ENCODE results near the gene BRD9. TPM values are rescaled to one million over a fixed set of nuclear protein-coding genes. Genes with fewer than 3 reads are reported as not detected.
A peak's percentile ranks its signal among the peaks of the same experiment; 100 is the strongest.

BRD9 gene
- total and polyA plus RNA-seq, 9 of the 15 experiments (the other 6 are each of a cell fraction or from before 2014, with no cell fraction given): 2.4 to 68.7 (median 44.9) TPM

- TF ChIP-seq, protein P1, sequence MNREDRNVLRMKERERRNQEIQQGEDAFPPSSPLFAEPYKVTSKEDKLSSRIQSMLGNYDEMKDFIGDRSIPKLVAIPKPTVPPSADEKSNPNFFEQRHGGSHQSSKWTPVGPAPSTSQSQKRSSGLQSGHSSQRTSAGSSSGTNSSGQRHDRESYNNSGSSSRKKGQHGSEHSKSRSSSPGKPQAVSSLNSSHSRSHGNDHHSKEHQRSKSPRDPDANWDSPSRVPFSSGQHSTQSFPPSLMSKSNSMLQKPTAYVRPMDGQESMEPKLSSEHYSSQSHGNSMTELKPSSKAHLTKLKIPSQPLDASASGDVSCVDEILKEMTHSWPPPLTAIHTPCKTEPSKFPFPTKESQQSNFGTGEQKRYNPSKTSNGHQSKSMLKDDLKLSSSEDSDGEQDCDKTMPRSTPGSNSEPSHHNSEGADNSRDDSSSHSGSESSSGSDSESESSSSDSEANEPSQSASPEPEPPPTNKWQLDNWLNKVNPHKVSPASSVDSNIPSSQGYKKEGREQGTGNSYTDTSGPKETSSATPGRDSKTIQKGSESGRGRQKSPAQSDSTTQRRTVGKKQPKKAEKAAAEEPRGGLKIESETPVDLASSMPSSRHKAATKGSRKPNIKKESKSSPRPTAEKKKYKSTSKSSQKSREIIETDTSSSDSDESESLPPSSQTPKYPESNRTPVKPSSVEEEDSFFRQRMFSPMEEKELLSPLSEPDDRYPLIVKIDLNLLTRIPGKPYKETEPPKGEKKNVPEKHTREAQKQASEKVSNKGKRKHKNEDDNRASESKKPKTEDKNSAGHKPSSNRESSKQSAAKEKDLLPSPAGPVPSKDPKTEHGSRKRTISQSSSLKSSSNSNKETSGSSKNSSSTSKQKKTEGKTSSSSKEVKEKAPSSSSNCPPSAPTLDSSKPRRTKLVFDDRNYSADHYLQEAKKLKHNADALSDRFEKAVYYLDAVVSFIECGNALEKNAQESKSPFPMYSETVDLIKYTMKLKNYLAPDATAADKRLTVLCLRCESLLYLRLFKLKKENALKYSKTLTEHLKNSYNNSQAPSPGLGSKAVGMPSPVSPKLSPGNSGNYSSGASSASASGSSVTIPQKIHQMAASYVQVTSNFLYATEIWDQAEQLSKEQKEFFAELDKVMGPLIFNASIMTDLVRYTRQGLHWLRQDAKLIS (CRISPR knock-in tag; IDR thresholded peaks at IDR 0.05): no peak
- no peak for TF ChIP-seq ADNP (tag; IDR thresholded peaks at IDR 0.05)
- no peak for TF ChIP-seq RBM39 (optimal IDR thresholded peaks at IDR 0.05; ENCODE audit: low read depth, low read length)
Measured at GRCh38 chr5:907366-907910, 14.8 kb upstream of the BRD9 start (continued).

- ChIA-PET CTCF (ENCODE audit: low intra/inter-chr PET ratio) (no interaction called here), POLR2A (no interaction called here)
- Histone ChIP-seq H3K9ac (ENCODE audit: insufficient read depth in 1 of 2, low read depth in 2 of 2, low read length in 2 of 2) (0 out of 4 replicates have a peak overlapping the region, but pooled peaks of 1 of the 2 experiments have one; percentile 30), H3K4me2 (ENCODE audit: insufficient read depth, low read length) (no peak overlapping the region), H3K9me1 (ENCODE audit: control insufficient read depth, insufficient read depth, low read length) (no peaks in the 10 kb centered on the region), H4K20me1 (replicated peaks; ENCODE audit: control insufficient read depth, insufficient read depth, low read length) (no peaks in the 10 kb centered on the region), H3K4me1 (replicated peaks in 1 of 2; ENCODE audit: control insufficient read depth in 2 of 2, insufficient read depth in 2 of 2, low read length in 2 of 2) (no peaks in the 10 kb centered on the region), H3K27ac (ENCODE audit: extremely low read depth, low read depth, low read length) (no peak overlapping the region), H3K9me3 (replicated peaks; ENCODE audit: control insufficient read depth, insufficient read depth, low read depth, low read length) (no peaks in the 10 kb centered on the region), H2AFZ (ENCODE audit: low read depth, low read length) (no peak overlapping the region), H3K36me3 (ENCODE audit: control insufficient read depth, insufficient read depth, low read length) (peaks cover 94% of the 10 kb centered on the region), H3K79me2 (ENCODE audit: control insufficient read depth, insufficient read depth, low read length) (no peaks in the 10 kb centered on the region), H3K27me3 (ENCODE audit: control insufficient read depth in 2 of 2, insufficient read depth in 2 of 2, low read length in 2 of 2) (no peaks in the 10 kb centered on the region), H3K4me3 (no peak overlapping the region)
- in situ Hi-C loops (cut with MboI): loop anchor here (5.0 kb wide), 1 partner anchor 228 kb away; no protein-coding TSS in a partner anchor
- intact Hi-C loops (cut with micrococcal nuclease): no loop called here
- TF ChIP-seq RB1 (IDR thresholded peaks at IDR 0.05; ENCODE audit: low read depth) (no peak), NELFE (IDR thresholded peaks at IDR 0.05; ENCODE audit: insufficient read depth, insufficient read length) (no peak), ZNF316 (IDR thresholded peaks at IDR 0.05) (no peak), BRD4 (IDR thresholded peaks at IDR 0.05) (no peak), TFAM (CRISPR knock-in tag; conservative IDR thresholded peaks at IDR 0.05) (no peak), DACH1 (IDR thresholded peaks at IDR 0.05; ENCODE audit: partially characterized antibody) (no peak)
- TF ChIP-seq, protein P1 (CRISPR knock-in tag; IDR thresholded peaks at IDR 0.05): no peak
- no peak for ATAC-seq
- BruUV-seq (replicated peaks): no TSS peak
- 91% methylated on average over 12 of the region's 12 CpGs for WGBS (ENCODE audit: insufficient coverage, low coverage, missing lambda C conversion rate)
- DNase-seq (ENCODE audit: extremely low read depth in 1 of 4, low spot score in 3 of 4): no peak
- no peak for FAIRE-seq
Measured at GRCh38 chr5:905139-905642, 12.6 kb upstream of the BRD9 start.

Data from K562 (cell line).